Measurements from ENCODE around the gene FATE1. TPM values are rescaled to one million over a fixed set of nuclear protein-coding genes. Genes with fewer than 3 reads are reported as not detected.
"Not testable (repeated sequence)": the region's sequence is repeated elsewhere in the genome, so short reads cannot be mapped to it uniquely, and the experiment has no call there.

The FATE1 gene, protein sequence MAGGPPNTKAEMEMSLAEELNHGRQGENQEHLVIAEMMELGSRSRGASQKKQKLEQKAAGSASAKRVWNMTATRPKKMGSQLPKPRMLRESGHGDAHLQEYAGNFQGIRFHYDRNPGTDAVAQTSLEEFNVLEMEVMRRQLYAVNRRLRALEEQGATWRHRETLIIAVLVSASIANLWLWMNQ
- not detected for polyA plus RNA-seq

- Mint-ChIP-seq H3K9me3 (peaks cover 0 to 2% (median 0%) of the 10 kb centered on the region in 3 donors), H3K27me3 (peaks cover 2% of the 10 kb centered on the region), H3K4me1 (no peaks in the 10 kb centered on the region)
These were observed at the start of gene FATE1 for GRCh38 chrX:151715752-151716151. FATE1 (plus strand) TSS chrX:151716035; CDS start chrX:151716120, 85 bp downstream.

GRCh38 chrX:151675121-151675746 is 40.6 kb upstream of the FATE1 start:
- H3K4me1 Mint-ChIP-seq: peaks cover 0 to 3% (median 0%) of the 10 kb centered on the region in 3 donors
- H3K4me3 Mint-ChIP-seq: no peak overlapping the region
- peaks cover 0 to 2% (median 0%) of the 10 kb centered on the region in 3 donors for H3K9me3 Mint-ChIP-seq
- no peaks in the 10 kb centered on the region for H3K36me3 Mint-ChIP-seq
- H3K27ac Mint-ChIP-seq: no peak overlapping the region
- H3K27me3 Mint-ChIP-seq: peaks cover 7% of the 10 kb centered on the region

More at GRCh38 chrX:151715752-151716151, at the start of gene FATE1:
- no peak within 1 kb of the TSS for H3K27ac Mint-ChIP-seq
- H3K36me3 Mint-ChIP-seq: no peaks in the 10 kb centered on the region
- H3K4me3 Mint-ChIP-seq: no peak within 1 kb of the TSS

DNA sequence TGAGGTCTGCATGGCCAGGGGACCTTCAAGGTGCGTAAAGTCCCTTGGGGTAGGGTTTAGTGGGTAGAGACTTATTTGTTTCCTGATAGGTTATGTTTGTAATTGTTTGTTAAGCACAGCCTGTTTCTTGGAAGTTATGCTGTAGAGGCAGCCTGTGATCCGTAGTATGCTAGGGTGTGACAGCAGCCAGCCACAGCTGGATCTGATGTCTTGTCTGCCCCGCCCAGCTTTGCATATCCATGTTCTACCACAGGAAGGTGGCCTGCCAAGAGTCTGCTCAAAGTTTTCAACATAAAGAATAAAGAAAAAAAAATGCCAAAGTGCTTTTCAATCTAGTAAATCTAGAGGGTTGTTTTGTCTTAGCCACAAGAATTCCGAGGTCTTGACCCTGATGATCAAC is 39.6 kb upstream of the FATE1 start:
- no peaks in the 10 kb centered on the region for H3K36me3 Mint-ChIP-seq
- peaks cover 7% of the 10 kb centered on the region for H3K27me3 Mint-ChIP-seq
- H3K27ac Mint-ChIP-seq: no peak overlapping the region
- peaks cover 0 to 3% (median 0%) of the 10 kb centered on the region in 3 donors for H3K4me1 Mint-ChIP-seq
- peaks cover 0 to 2% (median 0%) of the 10 kb centered on the region in 3 donors for H3K9me3 Mint-ChIP-seq
- H3K4me3 Mint-ChIP-seq: no peak overlapping the region

- Mint-ChIP-seq H3K4me1 (peaks cover 0 to 3% (median 0%) of the 10 kb centered on the region in 3 donors), H3K9me3 (peaks cover 0 to 2% (median 0%) of the 10 kb centered on the region in 3 donors), H3K4me3 (peak overlapping the region in 1 of 4 donors; percentile 21), H3K27me3 (peaks cover 20% of the 10 kb centered on the region), H3K27ac (no peak overlapping the region), H3K36me3 (no peaks in the 10 kb centered on the region)
These were observed 35.9 kb upstream of the FATE1 start for GRCh38 chrX:151679798-151680402.

DNA sequence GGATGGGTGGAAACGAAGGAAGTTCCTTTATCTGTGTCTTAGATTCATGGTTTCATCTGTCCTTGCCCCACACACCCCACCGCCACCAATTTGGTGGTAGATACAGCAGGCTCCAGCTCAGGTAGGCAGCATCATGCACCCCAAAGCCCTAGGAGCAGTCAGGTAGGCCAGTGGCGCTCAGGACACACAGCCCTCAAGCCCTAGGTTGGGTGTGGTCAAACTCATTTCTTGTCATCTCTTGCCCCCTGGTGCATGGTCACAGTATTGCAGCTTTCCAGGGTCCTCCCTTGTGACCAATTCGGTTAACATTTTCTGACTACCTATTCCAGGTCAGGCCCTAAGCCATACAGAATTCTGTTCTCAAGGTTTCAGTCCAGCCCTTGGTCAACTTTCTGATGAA is 35.0 kb upstream of the FATE1 start:
- Mint-ChIP-seq H3K27me3 (peaks cover 16% of the 10 kb centered on the region), H3K4me1 (no peaks in the 10 kb centered on the region), H3K27ac (no peak overlapping the region), H3K36me3 (no peaks in the 10 kb centered on the region), H3K9me3 (no peaks in the 10 kb centered on the region), H3K4me3 (no peak overlapping the region)

DNA sequence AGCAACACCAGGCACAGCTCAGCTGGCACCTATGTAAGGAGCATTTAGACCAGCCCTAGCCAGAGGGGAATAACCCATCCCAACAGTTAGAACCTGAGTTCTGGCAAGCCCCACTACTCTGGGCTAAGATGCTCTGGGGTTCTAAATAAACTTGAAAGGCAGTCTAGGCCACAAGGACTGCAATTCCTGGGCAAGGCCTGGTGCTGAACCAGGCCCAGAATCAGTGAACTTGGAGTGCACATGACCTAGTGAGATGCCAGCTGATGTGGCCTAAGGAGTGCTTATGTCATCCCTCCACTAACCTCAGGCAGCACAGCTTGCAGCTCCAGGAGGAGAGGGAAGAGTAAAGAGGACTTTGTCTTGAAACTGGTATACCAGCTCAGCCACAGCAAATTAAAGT is 28.2 kb upstream of the FATE1 start:
- Mint-ChIP-seq H3K4me3 (no peak overlapping the region), H3K9me3 (no peaks in the 10 kb centered on the region), H3K27ac (no peak overlapping the region), H3K27me3 (peaks cover 9% of the 10 kb centered on the region), H3K4me1 (no peaks in the 10 kb centered on the region), H3K36me3 (no peaks in the 10 kb centered on the region)

- Mint-ChIP-seq H3K4me1 (no peaks in the 10 kb centered on the region), H3K27ac (no peak overlapping the region), H3K4me3 (no peak overlapping the region), H3K36me3 (no peaks in the 10 kb centered on the region), H3K9me3 (no peaks in the 10 kb centered on the region), H3K27me3 (peaks cover 2% of the 10 kb centered on the region)
These were observed 27.1 kb upstream of the FATE1 start for GRCh38 chrX:151688695-151689094.

DNA sequence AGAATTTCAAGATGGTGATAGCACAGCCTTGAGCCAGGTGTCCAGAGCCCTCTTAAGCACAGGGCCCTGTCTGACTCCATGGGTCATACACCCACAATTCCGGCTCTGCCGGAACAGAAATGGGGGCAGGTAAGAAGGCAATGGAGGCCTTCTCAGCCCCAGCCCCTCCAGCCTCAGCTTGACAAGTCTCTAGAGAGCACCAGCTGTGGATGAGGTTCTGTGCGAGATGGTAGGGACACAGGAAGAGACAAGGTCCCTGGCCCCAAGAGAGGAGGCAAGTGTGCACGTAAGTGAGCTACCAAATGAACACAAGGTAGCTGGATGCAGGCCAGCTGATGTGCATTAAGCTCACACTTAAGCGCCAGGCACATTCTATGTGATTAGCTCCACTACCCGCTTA is 23.0 kb upstream of the FATE1 start:
- Mint-ChIP-seq H3K4me1 (no peaks in the 10 kb centered on the region), H3K27me3 (peaks cover 6% of the 10 kb centered on the region), H3K27ac (no peak overlapping the region), H3K4me3 (no peak overlapping the region), H3K9me3 (peaks cover 0 to 2% (median 0%) of the 10 kb centered on the region in 3 donors), H3K36me3 (no peaks in the 10 kb centered on the region)

GRCh38 chrX:151694121-151694520 is 21.7 kb upstream of the FATE1 start:
- no peaks in the 10 kb centered on the region for H3K4me1 Mint-ChIP-seq
- H3K27ac Mint-ChIP-seq: no peak overlapping the region
- peaks cover 6% of the 10 kb centered on the region for H3K27me3 Mint-ChIP-seq
- H3K9me3 Mint-ChIP-seq: peaks cover 0 to 2% (median 0%) of the 10 kb centered on the region in 3 donors
- no peaks in the 10 kb centered on the region for H3K36me3 Mint-ChIP-seq
- no peak overlapping the region for H3K4me3 Mint-ChIP-seq

GRCh38 chrX:151694661-151695582 is 20.9 kb upstream of the FATE1 start, which contains the start of gene PRRG3:
PRRG3 (plus strand) TSS chrX:151695458; CDS start chrX:151698815, 3,357 bp downstream.
- Mint-ChIP-seq H3K9me3 (peaks cover 0 to 2% (median 0%) of the 10 kb centered on the region in 3 donors), H3K36me3 (no peaks in the 10 kb centered on the region), H3K4me1 (no peaks in the 10 kb centered on the region), H3K4me3 (no peak within 1 kb of the TSS), H3K27ac (no peak within 1 kb of the TSS), H3K27me3 (peaks cover 6% of the 10 kb centered on the region)

DNA sequence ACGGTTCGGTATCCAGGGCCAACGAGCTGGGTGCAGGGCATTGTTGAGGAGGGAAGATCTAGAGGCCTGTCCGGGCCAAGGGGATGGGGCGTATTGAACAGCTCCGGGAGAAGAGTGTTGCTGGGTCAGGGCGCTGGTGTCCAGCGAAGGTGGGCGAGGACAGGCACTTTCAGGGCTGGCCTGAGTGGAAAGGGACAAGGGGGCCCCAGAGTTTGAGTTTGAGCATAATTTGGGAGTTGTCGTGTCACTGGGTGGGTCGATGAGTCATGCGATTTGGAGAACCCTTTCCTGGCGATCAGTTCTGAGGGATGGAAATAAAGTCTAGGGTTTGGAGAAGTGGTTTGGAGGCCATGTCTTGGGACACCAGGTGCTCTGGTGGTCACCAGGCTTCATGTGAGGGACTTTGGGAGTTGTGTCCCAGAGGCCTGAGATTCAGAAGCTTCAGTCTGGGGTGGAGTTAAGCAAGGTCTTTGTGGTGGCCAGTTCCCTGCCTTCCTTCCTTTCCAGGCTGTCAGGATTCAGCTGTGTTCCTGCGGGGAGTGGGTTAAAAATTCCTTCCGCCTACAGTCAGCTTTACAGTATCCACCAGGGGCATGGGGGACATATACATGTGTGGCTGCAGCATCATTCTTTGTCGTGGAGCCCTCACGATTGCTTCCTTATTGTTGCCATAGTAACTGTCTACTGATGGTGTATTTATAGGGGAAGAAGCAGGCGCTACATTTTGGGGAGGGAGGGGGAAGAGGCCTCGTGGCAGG is 20.1 kb upstream of the FATE1 start:
- H3K36me3 Mint-ChIP-seq: no peaks in the 10 kb centered on the region
- H3K27me3 Mint-ChIP-seq: peaks cover 6% of the 10 kb centered on the region
- no peak overlapping the region for H3K27ac Mint-ChIP-seq
- peaks cover 0 to 2% (median 0%) of the 10 kb centered on the region in 3 donors for H3K9me3 Mint-ChIP-seq
- H3K4me3 Mint-ChIP-seq: no peak overlapping the region
- no peaks in the 10 kb centered on the region for H3K4me1 Mint-ChIP-seq

DNA sequence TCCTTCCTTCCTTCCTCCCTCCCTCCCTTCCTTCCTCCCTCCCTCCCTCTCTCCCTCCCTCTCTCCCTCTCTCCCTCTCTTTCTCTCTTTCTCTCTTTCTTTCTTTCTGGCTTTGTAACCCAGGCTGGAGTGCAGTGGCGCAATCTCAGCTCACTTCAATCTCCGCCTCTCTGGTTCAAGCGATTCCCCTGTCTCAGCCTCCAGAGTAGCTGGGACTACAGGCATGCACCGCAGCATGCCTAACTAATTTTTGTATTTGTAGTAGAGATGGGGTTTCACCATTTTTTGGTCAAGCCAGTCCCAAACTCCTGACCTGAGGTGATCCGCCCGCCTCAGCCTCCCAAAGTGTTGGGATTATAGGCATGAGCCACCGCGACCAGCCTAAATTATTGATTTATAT is 18.8 kb upstream of the FATE1 start:
- H3K27me3 Mint-ChIP-seq, H3K4me1 Mint-ChIP-seq, H3K9me3 Mint-ChIP-seq, H3K4me3 Mint-ChIP-seq, H3K27ac Mint-ChIP-seq, H3K36me3 Mint-ChIP-seq: not testable (repeated sequence)

- Mint-ChIP-seq H3K27ac (no peak overlapping the region), H3K27me3 (peaks cover 6% of the 10 kb centered on the region), H3K36me3 (no peaks in the 10 kb centered on the region), H3K4me1 (no peaks in the 10 kb centered on the region), H3K9me3 (peaks cover 0 to 2% (median 0%) of the 10 kb centered on the region in 3 donors), H3K4me3 (no peak overlapping the region)
These were observed 18.3 kb upstream of the FATE1 start for GRCh38 chrX:151697522-151697921.

GRCh38 chrX:151698485-151698884 is 17.4 kb upstream of the FATE1 start:
- no peak overlapping the region for H3K4me3 Mint-ChIP-seq
- peaks cover 6% of the 10 kb centered on the region for H3K27me3 Mint-ChIP-seq
- H3K9me3 Mint-ChIP-seq: peaks cover 0 to 2% (median 0%) of the 10 kb centered on the region in 3 donors
- no peaks in the 10 kb centered on the region for H3K36me3 Mint-ChIP-seq
- no peak overlapping the region for H3K27ac Mint-ChIP-seq
- no peaks in the 10 kb centered on the region for H3K4me1 Mint-ChIP-seq
